Body of pancreas (tissue), 4 donors: ENCODE data around the gene ARL8B. TPM values are rescaled to one million over a fixed set of nuclear protein-coding genes. Genes with fewer than 3 reads are reported as not detected.

Source experiments
- ATAC-seq: fragments of 150-250 bp; one replicate; pipeline ENCODE4 v1.9.1; 2016
- DNase-seq, 4 donors: peaks; one replicate each; pipeline ENCODE4 v3.0.0-alpha.2; 2019
- H3K27ac ChIP-seq, 4 donors: fragments of 200-600 bp; sonication (generic); 1 replicate in 3 of 4; 2 replicates in 1 of 4; pipeline versions ENCODE4 v1.5.1 to v1.6.1; 2016 to 2019; ENCODE audit warnings: mild to moderate bottlenecking in 1 of 4, mixed read lengths in 1 of 4, moderate library complexity in 1 of 4
- H3K27me3 ChIP-seq, 2 donors: fragments of 200-600 bp; sonication (generic); one replicate each; pipeline ENCODE4 v1.6.0; 2016; ENCODE audit warnings: mild to moderate bottlenecking in 1 of 2
- H3K36me3 ChIP-seq, 2 donors: fragments of 200-600 bp; sonication (generic); replicated peaks in 1 of 2; 2 replicates each; pipeline ENCODE4 v1.5.1; 2016; ENCODE audit warnings: low read depth in 2 of 2; ENCODE audit not compliant: insufficient read depth in 1 of 2
- H3K4me1 ChIP-seq: fragments of 200-600 bp; sonication (generic); one replicate; pipeline ENCODE4 v1.6.0; 2016
- H3K4me3 ChIP-seq, 2 donors: fragments of 200-600 bp; sonication (generic); 1 replicate in 1 of 2; 2 replicates in 1 of 2; pipeline ENCODE4 v1.5.1; 2016 to 2019
- H3K9me3 ChIP-seq, 3 donors: fragments of 200-600 bp; sonication (generic); 1 replicate in 2 of 3; 2 replicates in 1 of 3; pipeline ENCODE4 v1.5.1; 2016
- CTCF ChIP-seq, 7 experiments: fragments of 450-650 bp in 4 of 7; fragments of 200-600 bp in 3 of 7; sonication (generic) in 3 of 7; IDR thresholded peaks; one replicate each; pipeline ENCODE4 v1.5.1; 2016 to 2019; ENCODE audit warnings: antibody characterized with exemption in 7 of 7
- POLR2A ChIP-seq, 3 donors: fragments of 450-650 bp; IDR thresholded peaks; one replicate each; pipeline ENCODE4 v1.6.1; 2016; ENCODE audit warnings: antibody characterized with exemption in 3 of 3, mild to moderate bottlenecking in 2 of 3
- WGBS, 2 donors: methylation state at CpG; one replicate each; pipeline ENCODE4 v1.1.5; 2017; 5-methylcytosine and 5-hydroxymethylcytosine counted together
- intact Hi-C: fragments of 100-400 bp; cut with DNase I; formaldehyde crosslinking; loops from one replicate; pipeline ENCODE4 v1.15.1; 2023
- total RNA-seq, 2 donors: library from RNA; depleted of rRNA; stranded (reverse); fragments of >200 nt; gene quantifications; one replicate each; pipeline ENCODE4 v1.1.0, GENCODE V29; 2016

Gene ARL8B
- total RNA-seq, 2 donors from 2014 or later: 21.0 to 30.3 TPM

GRCh38 chr3:5128849-5129248 is 6.8 kb downstream of the ARL8B start:
- no peak for ATAC-seq
- 76 to 81% methylated on average over 2 of the region's 2 CpGs for WGBS, 2 donors

GRCh38 chr3:5133239-5134018 is 11.3 kb downstream of the ARL8B start:
- no peaks in the 10 kb centered on the region for H3K9me3 ChIP-seq
- DNase-seq (peak in 2 of 4 donors; percentile 14 to 16), ATAC-seq (no peak)
- no peak overlapping the region for H3K27ac ChIP-seq
- intact Hi-C loops: no loop called here
- H3K27me3 ChIP-seq: no peaks in the 10 kb centered on the region
- no peaks in the 10 kb centered on the region for H3K36me3 ChIP-seq
- H3K4me3 ChIP-seq: no peak overlapping the region
- WGBS, 2 donors: 72% methylated on average over 7 of the region's 7 CpGs
- TF ChIP-seq POLR2A (IDR thresholded peaks at IDR 0.05): no peak
- no peak for TF ChIP-seq CTCF (IDR thresholded peaks at IDR 0.05)
- peaks cover 49% of the 10 kb centered on the region for H3K4me1 ChIP-seq

More at GRCh38 chr3:5128849-5129248, 6.8 kb downstream of the ARL8B start:
- no peak for DNase-seq
- Histone ChIP-seq H3K4me1 (peaks cover 47% of the 10 kb centered on the region), H3K27ac (no peak overlapping the region), H3K27me3 (no peaks in the 10 kb centered on the region), H3K9me3 (no peaks in the 10 kb centered on the region), H3K4me3 (no peak overlapping the region), H3K36me3 (no peaks in the 10 kb centered on the region)
- intact Hi-C loops: loop anchor here (10.0 kb wide), 1 partner anchor 56 kb away; the partner anchor contains the start of gene EDEM1
- TF ChIP-seq CTCF (IDR thresholded peaks at IDR 0.05): no peak
- TF ChIP-seq POLR2A (IDR thresholded peaks at IDR 0.05): no peak

GRCh38 chr3:5134019-5134391 is 11.9 kb downstream of the ARL8B start:
- ATAC-seq (no peak), DNase-seq (no peak)
- TF ChIP-seq POLR2A (IDR thresholded peaks at IDR 0.05) (no peak), CTCF (IDR thresholded peaks at IDR 0.05) (no peak)
- no peak overlapping the region for H3K27ac ChIP-seq
- peaks cover 54% of the 10 kb centered on the region for H3K4me1 ChIP-seq
- no peaks in the 10 kb centered on the region for H3K27me3 ChIP-seq
- no peak overlapping the region for H3K4me3 ChIP-seq
- intact Hi-C loops: no loop called here
- H3K36me3 ChIP-seq: no peaks in the 10 kb centered on the region
- no peaks in the 10 kb centered on the region for H3K9me3 ChIP-seq
- WGBS, 2 donors: 73 to 86% methylated on average over 3 of the region's 3 CpGs

GRCh38 chr3:5134499-5134898 is 12.4 kb downstream of the ARL8B start:
- TF ChIP-seq POLR2A (IDR thresholded peaks at IDR 0.05) (no peak), CTCF (IDR thresholded peaks at IDR 0.05) (no peak)
- intact Hi-C loops: no loop called here
- Histone ChIP-seq H3K9me3 (no peaks in the 10 kb centered on the region), H3K4me1 (peaks cover 59% of the 10 kb centered on the region), H3K27me3 (no peaks in the 10 kb centered on the region), H3K27ac (no peak overlapping the region), H3K36me3 (no peaks in the 10 kb centered on the region), H3K4me3 (no peak overlapping the region)
- no peak for ATAC-seq
- 70 to 72% methylated on average over 3 of the region's 3 CpGs for WGBS, 2 donors
- no peak for DNase-seq
